NCI-H446 (cell line): ENCODE data around the gene DLG2.
"Not testable (repeated sequence)": the region's sequence is repeated elsewhere in the genome, so short reads cannot be mapped to it uniquely, and the experiment has no call there.

Experiments
- DNase-seq, 2 experiments: peaks; one replicate each; lab custom pipeline; 2025; lab: John Stamatoyannopoulos, UW

Gene DLG2

GRCh38 chr11:83643115-83643514, 1984.0 kb downstream of the DLG2 start:
- DNase-seq, result no peak

- no peak for DNase-seq
Measured at GRCh38 chr11:83642500-83642899, 1984.6 kb downstream of the DLG2 start.

- no peak for DNase-seq
Measured at GRCh38 chr11:83641511-83641910, 1985.6 kb downstream of the DLG2 start.

GRCh38 chr11:83639995-83640758, 1987.0 kb downstream of the DLG2 start:
- no peak for DNase-seq

- no peak for DNase-seq
Measured at GRCh38 chr11:83635166-83635565, 1992.0 kb downstream of the DLG2 start.

- no peak for DNase-seq
Measured at GRCh38 chr11:83630211-83630610, 1996.9 kb downstream of the DLG2 start.

GRCh38 chr11:83629775-83630174, 1997.4 kb downstream of the DLG2 start:
- DNase-seq, result no peak

- DNase-seq, result peak; percentile 31 to 51
Measured at GRCh38 chr11:83628622-83629355, 1998.4 kb downstream of the DLG2 start.

- no peak for DNase-seq
Measured at GRCh38 chr11:83625336-83625735, 2001.8 kb downstream of the DLG2 start.

GRCh38 chr11:83617671-83618070, 2009.5 kb downstream of the DLG2 start:
- no peak for DNase-seq

- no peak for DNase-seq
Measured at GRCh38 chr11:83613767-83614121, 2013.4 kb downstream of the DLG2 start.

- peak; percentile 43 to 63 for DNase-seq
Measured at GRCh38 chr11:83612891-83613766, 2014.0 kb downstream of the DLG2 start.

GRCh38 chr11:83611600-83611999, 2015.5 kb downstream of the DLG2 start:
- DNase-seq, result peak in 1 of 2 experiments; percentile 22

- DNase-seq, result peak in 1 of 2 experiments; percentile 28
Measured at GRCh38 chr11:83611031-83611430, 2016.1 kb downstream of the DLG2 start.

- DNase-seq, result peak; percentile 64 to 89
Measured at GRCh38 chr11:83609191-83609590, 2018.0 kb downstream of the DLG2 start.

GRCh38 chr11:83608571-83608970, 2018.6 kb downstream of the DLG2 start:
- no peak for DNase-seq

- no peak for DNase-seq
Measured at GRCh38 chr11:83601914-83602527, 2025.1 kb downstream of the DLG2 start.

- DNase-seq, result no peak
Measured at GRCh38 chr11:83601201-83601913, 2025.8 kb downstream of the DLG2 start.

GRCh38 chr11:83600661-83601060, 2026.5 kb downstream of the DLG2 start:
- DNase-seq, result peak in 1 of 2 experiments; percentile 68

- no peak for DNase-seq
Measured at GRCh38 chr11:83599066-83599465, 2028.1 kb downstream of the DLG2 start.

GRCh38 chr11:83587797-83588196, 2039.3 kb downstream of the DLG2 start:
- not testable (repeated sequence) for DNase-seq
